HG02885 (cell line): ENCODE measurements around the gene GOLGA6C.
"Not testable (repeated sequence)": the region's sequence is repeated elsewhere in the genome, so short reads cannot be mapped to it uniquely, and the experiment has no call there.

Source experiments
- ATAC-seq: cut with Tn5 transposase; IDR thresholded peaks from one replicate; pipeline ENCODE4 v1.9.1; 2021; ENCODE audit warnings: mild to moderate bottlenecking; ENCODE audit not compliant: unreplicated experiment, poor library complexity

Gene GOLGA6C

DNA sequence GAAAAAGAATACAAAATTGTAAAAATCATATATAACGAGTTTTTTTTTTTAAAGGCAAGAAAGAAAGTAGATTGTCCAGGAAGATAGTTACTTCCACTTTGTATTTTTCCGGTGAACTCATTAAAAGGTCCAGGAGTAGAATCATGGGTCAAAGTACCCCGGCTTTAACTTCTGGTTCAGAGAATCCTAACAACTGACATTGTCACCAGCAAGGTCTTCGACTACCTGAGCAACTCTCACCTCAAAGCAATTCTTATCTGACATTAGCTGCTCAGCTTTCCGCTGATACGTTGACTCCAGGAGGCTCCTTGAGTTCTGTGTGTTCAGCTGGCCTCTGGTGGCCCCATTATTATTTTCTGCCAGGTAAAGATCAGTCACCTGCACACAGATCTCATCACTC, 9.1 kb upstream of the GOLGA6C start:
- ATAC-seq, result not testable (repeated sequence)

DNA sequence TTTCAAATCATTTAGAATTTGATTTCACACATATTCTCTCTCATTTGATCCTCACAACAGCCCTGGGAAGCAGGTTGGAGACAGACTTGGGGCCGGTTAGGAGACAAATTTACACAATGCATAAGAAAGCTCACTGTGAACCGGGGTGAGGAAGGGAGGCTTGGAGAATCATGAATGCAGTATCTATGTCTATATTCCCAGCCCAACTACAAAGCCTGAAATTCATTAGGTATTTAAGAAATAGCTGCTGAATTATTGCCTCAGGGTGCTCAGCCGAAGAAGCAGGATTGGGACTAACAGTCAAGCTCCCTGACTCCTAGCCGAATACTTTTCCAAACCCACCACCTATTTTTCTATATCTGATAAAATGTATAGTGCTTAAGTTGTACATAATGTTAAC, 8.4 kb upstream of the GOLGA6C start:
- ATAC-seq, result no peak

DNA sequence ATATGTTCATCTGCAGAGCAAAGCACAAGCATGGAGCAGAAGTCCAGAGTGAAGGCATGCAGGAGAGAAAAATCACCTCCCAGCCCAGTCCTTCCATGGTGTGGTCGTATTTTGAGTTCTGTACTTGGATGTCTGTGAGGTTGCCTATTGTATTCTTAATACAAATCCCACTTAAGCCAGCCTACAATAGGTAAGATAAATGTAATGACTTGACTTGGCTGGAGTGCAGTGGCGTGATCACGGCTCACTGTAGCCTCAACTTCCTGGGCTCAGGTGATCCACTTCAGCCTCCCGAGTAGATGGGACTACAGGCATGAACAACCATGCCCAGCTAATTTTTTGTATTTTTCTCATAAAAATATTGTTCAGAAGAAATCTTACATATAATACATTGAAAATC, 6.8 kb upstream of the GOLGA6C start:
- ATAC-seq, result not testable (repeated sequence)

DNA sequence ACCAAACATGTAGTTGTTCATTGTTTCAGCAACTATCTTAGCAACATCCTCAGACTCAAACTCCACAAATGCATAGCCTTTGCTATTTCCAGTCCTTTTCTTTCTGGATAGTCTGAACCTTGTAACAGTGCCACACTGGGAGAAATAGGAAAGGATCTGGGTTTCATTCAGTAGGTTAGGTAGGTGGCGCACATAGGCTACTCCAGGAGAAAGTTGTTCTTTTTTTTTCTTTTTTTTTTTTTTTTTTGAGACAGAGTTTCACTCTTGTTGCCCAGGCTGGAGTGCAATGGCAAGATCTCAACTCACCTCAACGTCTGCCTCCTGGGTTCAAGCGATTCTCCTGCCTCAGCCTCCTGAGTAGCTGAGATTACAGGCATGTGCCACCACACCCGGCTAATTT, 5.8 kb upstream of the GOLGA6C start:
- ATAC-seq, result not testable (repeated sequence)

DNA sequence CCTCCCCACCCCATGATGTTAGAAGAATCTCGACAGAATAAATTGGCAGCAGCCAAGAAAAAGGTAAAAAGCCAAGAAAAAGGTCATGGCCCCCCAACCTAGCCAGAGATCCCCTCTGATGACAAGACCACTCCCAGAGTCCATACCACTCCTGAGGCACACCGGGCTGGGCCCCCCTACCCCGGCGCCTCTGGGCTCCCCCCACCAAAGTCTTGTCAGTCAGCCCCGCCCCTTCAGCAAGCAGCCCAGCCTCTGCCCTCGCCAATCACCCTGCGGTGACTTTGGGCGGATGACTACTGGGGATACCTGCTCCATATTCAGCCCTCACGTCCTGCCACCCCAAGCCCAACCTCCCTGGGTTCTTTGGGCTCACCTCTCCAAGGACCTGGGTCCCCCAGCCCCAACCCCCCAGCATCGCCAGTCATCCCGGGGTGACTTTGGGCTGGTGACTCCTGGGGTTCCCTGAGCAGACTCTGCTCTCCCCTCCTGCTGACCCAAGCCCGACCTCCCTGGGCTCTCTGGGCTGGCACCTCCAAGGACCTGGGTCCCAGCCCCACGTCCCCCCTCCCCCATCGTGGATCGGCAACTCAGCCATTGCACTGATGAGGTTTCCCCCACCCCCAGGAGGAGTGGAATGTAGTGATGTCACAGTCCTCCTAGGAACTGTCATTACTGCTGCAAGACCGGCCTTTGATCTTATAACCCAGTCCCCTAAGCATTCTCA, 648 bp downstream of the GOLGA6C start:
- ATAC-seq, result not testable (repeated sequence)

DNA sequence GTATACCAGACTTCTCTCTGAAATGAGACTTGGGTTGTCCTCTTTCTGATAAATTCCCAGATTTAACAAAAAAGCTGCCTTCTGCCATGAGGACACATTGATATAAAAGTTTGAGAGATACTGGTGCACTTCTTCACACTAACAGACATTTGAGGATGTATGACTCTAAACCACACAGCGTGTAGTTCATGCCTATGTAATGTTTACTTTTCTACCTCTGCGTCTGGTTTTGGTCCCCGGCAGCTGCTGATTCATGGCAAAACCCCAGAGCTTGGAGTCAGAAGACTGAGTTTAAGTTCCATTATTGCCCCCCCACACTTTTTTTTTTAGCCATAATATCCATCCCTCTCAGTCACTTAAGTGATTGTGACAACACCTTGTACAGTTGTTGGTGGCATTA, 1.7 kb downstream of the GOLGA6C start:
- ATAC-seq, result not testable (repeated sequence)

DNA sequence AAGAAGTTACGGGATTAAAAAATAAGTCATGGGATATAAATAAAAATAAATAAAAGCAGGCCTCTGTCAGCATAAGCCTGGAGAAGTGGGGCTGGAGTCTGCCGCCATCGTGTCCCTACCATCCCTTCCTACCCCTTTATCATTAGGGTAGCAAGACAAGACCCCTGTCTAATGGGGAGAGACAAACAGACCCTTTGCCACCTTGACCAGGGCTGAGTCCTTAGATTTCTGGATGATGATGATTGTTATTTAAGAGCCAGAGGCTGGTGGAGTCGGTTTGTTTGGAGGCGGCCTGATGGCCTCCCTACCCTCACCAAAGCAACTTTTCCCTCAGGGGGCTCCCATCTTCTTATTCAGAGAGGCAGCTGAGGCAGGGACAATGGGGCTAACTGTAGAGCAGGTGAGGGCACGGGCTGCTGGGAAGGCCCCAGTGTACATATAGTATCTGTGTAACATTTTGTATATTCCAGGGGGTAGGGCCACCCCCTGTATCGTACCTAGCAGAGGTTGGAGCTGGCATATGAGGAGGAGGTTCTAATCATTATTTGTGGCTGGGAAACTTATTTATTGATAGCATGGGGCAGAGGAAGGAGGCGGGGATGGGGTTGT, 15.7 kb downstream of the GOLGA6C start:
- not testable (repeated sequence) for ATAC-seq

DNA sequence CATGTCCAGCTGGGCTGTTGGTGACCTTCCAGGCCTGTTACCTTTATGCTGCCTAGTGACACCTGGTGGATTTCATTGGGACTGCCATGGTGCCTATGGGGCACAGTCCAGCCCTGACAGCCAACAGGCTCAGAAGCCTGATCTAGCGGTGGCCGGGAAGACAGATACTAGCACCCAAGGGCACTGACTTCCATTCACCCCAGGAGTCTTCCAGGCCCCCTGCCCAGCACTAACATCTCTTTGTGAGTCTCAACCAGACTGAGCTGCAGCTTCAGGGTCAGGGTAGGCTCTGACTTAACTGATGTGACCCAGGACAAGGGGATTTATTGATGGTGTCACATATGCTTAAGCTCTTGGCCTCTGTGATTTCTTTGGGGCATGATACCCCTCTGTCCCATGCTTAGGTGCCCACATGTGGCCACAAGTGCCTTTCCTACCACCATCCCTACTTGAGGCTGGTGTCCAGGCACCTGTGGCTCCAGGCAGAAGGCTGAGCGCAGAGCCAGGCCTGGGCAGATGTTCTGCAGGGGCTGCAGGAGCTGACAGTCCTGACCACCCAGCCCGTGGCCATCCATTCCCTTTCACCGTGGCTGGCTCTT, 16.5 kb downstream of the GOLGA6C start:
- peak; percentile 89 for ATAC-seq

DNA sequence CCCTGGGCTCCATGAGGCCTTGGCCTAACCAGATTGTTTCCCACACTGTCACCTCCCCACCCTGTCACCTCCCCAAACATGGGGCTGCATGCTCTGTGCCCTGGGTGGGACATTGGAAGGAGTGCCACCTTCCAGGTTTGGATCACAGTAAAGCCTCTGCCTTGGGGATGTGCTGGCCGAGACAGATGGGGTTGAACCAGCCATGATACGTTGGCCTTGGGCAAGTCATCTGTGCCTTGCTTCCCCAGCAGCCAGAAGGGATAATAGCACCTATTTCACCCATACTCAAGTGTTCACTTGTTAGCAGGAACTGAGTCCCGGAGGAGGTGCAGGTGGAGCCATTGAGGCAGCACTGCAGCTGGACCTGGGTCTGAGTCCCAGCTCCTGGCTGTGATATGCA, 17.5 kb downstream of the GOLGA6C start:
- not testable (repeated sequence) for ATAC-seq

DNA sequence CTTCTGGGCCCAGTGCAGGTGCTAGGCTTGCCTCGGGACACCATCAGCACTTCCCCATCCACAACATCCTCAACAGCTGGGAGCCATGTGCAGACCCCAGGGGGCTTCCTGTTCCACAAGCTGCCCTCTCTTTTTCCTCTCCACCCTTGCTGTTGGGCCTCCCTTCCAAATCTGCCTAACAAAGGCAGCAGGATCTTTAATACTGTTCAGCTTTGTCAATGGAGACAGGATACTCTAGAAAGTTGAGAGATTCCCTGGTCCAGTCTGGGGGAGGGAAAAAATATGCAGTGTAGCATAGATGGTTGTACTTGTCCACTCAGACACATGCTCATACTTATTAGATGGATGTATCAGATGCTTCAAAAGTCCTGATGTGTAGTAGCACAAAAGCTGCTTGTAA, 20.4 kb downstream of the GOLGA6C start:
- not testable (repeated sequence) for ATAC-seq

DNA sequence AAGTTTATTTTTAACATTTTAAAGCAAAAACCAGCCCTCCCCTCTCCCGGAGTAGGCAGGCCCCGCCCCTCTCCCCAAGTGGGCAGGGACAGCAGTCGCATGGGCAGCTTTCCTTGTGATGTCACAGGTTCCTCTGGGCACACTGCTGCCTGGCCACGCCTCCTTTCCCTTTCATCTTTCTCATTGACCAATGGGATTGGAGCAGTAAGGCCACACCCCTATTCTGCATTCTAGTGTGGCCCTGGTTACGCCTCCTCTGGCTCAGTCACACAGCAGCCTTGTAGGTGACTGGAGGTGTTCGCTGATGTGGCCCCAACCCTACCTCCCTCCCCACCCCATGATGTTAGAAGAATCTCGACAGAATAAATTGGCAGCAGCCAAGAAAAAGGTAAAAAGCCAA, 24.4 kb downstream of the GOLGA6C start, which contains the start of gene GOLGA6D:
Gene GOLGA6D (plus strand): TSS at position 264 of the 400 bp plus-strand sequence. CDS start 41 bp downstream, at position 305.
- ATAC-seq, result not testable (repeated sequence)

DNA sequence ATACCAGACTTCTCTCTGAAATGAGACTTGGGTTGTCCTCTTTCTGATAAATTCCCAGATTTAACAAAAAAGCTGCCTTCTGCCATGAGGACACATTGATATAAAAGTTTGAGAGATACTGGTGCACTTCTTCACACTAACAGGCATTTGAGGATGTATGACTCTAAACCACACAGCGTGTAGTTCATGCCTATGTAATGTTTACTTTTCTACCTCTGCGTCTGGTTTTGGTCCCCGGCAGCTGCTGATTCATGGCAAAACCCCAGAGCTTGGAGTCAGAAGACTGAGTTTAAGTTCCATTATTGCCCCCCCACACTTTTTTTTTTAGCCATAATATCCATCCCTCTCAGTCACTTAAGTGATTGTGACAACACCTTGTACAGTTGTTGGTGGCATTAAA, 26.0 kb downstream of the GOLGA6C start:
- not testable (repeated sequence) for ATAC-seq

DNA sequence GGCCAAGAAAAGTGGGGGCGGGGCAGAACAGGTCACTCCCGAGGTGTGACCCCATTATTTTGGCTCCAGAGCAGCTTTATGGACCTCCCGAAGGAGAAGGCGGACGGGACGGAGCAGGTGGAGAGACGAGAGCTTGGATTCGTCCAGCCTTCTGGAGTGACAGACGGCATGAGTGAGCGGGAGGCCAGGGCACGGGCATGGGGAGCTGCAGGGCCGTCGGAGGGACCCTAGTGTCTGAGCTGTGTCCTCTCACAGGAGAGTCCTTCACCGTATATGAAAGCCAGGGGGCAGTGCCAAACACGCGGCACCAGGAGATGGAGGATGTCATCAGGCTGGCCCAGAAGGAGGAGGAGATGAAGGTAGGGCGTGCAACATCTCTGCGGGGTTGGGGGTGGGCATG, 35.5 kb downstream of the GOLGA6C start:
- ATAC-seq, result not testable (repeated sequence)

DNA sequence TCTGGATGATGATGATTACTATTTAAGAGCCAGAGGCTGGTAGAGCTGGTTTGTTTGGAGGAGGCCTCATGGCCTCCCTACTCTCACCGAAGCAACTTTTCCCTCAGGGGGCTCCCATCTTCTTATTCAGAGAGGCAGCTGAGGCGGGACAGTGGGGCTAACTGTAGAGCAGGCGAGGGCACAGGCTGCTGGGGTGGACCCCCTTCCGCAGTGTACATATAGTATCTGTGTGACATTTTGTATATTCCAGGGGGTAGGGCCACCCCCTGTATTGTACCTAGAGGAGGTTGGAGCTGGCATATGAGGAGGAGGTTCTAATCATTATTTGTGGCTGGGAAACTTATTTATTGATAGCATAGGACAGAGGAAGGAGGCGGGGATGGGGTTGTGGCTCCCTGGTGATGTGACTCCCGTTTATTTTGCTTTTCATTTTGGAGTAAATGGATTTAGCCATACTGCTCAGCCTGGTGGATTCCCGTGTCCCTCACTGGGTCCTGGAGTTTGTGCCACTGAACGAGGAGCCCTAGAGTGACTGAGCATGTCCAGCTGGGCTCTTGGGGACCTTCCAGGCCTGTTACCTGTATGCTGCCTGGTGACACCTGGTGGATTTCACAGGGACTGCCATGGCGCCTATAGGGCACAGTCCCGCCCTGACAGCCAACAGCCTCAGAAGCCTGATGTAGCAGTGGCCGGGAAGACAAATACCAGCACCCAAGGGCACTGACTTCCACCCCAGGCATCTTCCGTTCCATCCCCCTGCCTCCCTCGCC, 40.6 kb downstream of the GOLGA6C start:
- not testable (repeated sequence) for ATAC-seq

DNA sequence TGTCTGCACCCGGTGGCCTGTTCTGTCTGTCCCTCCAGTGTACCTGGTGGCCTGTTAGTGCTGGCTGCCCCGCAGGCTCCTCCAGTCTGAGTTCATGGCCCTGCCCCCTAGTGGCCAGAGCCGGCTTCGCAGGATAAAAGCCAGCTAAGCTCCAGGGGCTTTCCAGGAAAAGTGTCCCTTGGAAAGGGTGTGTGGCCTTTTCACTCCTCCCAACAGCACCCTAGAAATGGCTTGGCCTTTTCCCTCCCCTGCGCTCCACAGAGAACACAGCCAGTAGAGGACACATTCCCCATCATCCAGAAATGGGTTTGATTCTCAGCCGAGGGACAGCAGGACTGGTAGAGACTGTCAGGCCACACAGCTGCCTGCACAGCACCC, 41.2 kb downstream of the GOLGA6C start:
- ATAC-seq, result not testable (repeated sequence)

DNA sequence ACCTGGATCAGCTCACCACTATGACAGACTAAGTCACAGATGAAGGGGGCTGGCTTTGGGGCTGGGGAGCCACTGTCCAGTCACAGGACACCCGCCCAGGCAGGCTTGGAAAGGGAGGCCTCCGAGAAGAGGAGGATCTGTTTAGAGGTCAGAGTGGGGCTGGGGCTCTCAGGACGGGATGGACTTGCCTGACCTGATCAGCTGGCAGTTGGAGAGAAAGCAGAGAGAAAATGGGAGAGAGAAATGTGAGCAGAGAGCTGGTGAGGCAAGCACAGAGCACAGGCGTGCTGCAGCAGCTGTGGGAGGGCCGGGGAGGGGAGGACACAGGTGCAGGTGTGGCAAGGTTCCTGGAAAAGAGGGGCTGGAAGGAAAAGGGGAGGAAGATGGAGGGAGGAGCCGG, 41.9 kb downstream of the GOLGA6C start:
- not testable (repeated sequence) for ATAC-seq

DNA sequence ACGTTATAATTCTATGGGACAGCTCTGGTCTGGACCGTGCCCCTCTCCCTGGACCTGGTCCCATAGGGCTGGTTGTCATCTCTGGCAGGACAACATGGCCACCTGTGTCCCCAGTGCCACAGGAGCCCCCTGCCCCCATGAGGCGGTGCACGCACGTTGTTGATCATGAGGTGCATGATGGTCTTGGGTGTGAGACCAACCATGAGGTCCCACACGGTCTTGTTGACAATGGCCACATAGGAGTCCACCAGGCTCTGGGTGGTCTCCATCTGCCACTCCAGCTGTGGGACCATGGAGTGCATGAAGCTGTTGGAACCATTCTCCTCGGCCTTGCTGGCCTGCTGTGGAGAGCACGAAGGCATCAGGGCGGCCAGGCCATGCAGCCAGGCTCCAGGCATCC, 44.2 kb downstream of the GOLGA6C start:
- ATAC-seq, result no peak

DNA sequence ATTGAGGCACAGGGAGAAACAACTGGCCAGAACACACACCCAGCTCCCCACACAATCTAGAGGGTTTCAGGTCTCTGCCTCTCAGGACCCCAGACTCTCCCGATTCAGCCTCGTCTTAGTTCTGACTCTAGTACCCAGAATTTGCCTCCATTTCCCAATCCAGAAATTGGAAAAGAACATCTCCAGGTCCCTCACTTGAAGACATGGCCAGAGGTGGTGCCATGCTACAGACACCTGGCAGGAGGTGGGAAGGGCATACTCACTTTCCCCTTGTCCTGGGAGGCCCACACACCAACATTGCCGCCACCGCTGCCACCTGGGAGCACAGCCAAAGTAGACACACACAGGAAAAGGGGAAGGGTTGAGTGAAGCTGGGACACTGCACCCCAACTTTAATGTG, 44.6 kb downstream of the GOLGA6C start:
- not testable (repeated sequence) for ATAC-seq

DNA sequence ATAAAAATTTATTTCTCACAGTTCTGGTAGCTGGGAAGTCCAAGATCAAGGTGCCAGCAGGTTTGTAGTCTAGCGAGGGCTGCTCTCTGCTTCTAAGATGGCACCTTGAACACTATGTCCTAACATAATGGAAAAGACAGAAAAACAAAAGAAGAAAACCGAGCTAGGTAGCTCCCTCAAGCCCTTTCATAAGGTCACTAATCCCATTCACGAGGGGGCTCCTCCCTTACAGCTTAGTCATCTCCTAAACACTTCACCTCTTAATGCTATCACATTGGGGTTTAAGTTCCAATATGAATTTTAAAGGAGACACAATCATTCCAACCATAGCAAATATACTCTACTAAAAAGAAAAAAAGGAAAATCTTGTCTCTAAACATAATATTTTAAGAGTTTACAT, 48.1 kb downstream of the GOLGA6C start:
- ATAC-seq, result no peak

DNA sequence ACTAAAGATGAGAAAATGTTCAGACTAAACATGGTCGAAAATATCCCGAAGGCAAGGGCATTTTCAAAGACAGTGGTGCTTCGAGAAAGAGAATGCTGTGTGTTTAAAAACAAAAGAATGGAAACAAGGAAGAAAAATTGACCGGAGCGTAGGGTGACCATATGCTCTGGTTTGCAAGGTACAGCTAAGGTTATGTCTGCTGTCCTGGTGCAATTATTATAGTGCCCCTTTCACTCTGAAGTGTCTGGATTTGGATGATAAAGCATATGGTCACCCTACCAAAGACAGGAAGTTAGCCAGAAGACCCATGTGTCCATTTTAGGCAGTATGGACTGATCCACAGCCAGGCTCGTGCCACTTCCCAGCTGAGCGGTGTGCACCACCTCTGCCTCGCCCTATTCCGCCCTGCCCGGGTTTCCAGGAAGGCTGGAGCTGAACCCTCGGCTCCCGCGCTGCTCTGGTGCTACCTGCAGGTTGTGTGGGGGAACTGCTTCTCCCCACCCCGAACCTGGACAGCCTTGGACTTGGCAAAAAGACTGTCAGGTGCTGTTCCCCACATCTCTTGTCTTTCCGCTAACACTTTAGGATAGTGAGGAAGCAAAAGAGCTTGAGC, 49.8 kb downstream of the GOLGA6C start:
- ATAC-seq, result no peak
